GM10248 (cell line): ENCODE measurements around the gene TMEM9.

Experiments
- CTCF ChIA-PET: fragments of 300-600 bp; sonication (Branson Sonifier 250); formaldehyde crosslinking; extraction: SDS; loops from one replicate; lab custom pipeline; 2021; ENCODE audit warnings: antibody characterized with exemption; lab: Yijun Ruan, JAX
- POLR2A ChIA-PET: fragments of 350-650 bp; sonication (Branson Sonifier 250); formaldehyde crosslinking; extraction: SDS; loops from one replicate; lab custom pipeline; 2020; ENCODE audit warnings: antibody characterized with exemption; lab: Yijun Ruan, JAX
- DNase-seq: peaks from one replicate; pipeline ENCODE4 v3.0.0; 2012; ENCODE audit errors: extremely low spot score
- CTCF ChIP-seq: IDR thresholded peaks from 2 replicates; pipeline ENCODE4 v1.5.1; 2012; ENCODE audit warnings: mild to moderate bottlenecking, low read depth; ENCODE audit errors: extremely low read depth, missing control alignments, control extremely low read depth

The TMEM9 gene

GRCh38 chr1:201096041-201096461 is 58.2 kb downstream of the TMEM9 start:
- no peak for TF ChIP-seq CTCF
- ChIA-PET POLR2A (no interaction called here), CTCF (interaction anchor here (1.0 to 2.4 kb wide), 7 partner anchors 9 to 385 kb away, joined by 3 to 12 read pairs (median 5); no protein-coding TSS in a partner anchor)
- DNase-seq: peak; percentile 35

GRCh38 chr1:201095581-201095980 is 58.7 kb downstream of the TMEM9 start:
- ChIA-PET POLR2A (no interaction called here), CTCF (interaction anchor here (1.0 to 2.4 kb wide), 6 partner anchors 10 to 386 kb away, joined by 3 to 12 read pairs (median 6); no protein-coding TSS in a partner anchor)
- no peak for TF ChIP-seq CTCF
- no peak for DNase-seq

- ChIA-PET CTCF (interaction anchor here (1.0 to 2.4 kb wide), 5 partner anchors 8 to 123 kb away, joined by 3 to 9 read pairs (median 7); no protein-coding TSS in a partner anchor), POLR2A (no interaction called here)
- TF ChIP-seq CTCF: no peak
- DNase-seq: no peak
Measured at GRCh38 chr1:201094832-201095231, 59.4 kb downstream of the TMEM9 start.

- no peak for TF ChIP-seq CTCF
- CTCF ChIA-PET: interaction anchor here (0.9 to 2.3 kb wide), 5 partner anchors 9 to 122 kb away, joined by 3 to 9 read pairs (median 3); no protein-coding TSS in a partner anchor
- POLR2A ChIA-PET: interaction anchor here (0.6 kb wide), 1 partner anchor 61 kb away, joined by 8 read pairs; the partner anchor contains the start of gene TMEM9
- no peak for DNase-seq
Measured at GRCh38 chr1:201093962-201094361, 60.3 kb downstream of the TMEM9 start.

GRCh38 chr1:201093561-201093960 is 60.7 kb downstream of the TMEM9 start:
- POLR2A ChIA-PET: interaction anchor here (0.6 kb wide), 1 partner anchor 61 kb away, joined by 8 read pairs; the partner anchor contains the start of gene TMEM9
- no peak for DNase-seq
- no peak for TF ChIP-seq CTCF
- CTCF ChIA-PET: interaction anchor here (0.9 to 2.3 kb wide), 4 partner anchors 21 to 122 kb away, joined by 3 to 9 read pairs (median 5); no protein-coding TSS in a partner anchor

GRCh38 chr1:201092738-201093137 is 61.5 kb downstream of the TMEM9 start:
- no peak for TF ChIP-seq CTCF
- POLR2A ChIA-PET: no interaction called here
- no peak for DNase-seq
- CTCF ChIA-PET: no interaction called here
